GM21786 (cell line): ENCODE measurements around the gene RSPH10B.
"Not testable (repeated sequence)": the region's sequence is repeated elsewhere in the genome, so short reads cannot be mapped to it uniquely, and the experiment has no call there.

Source experiments
- ATAC-seq: cut with Tn5 transposase; IDR thresholded peaks from one replicate; pipeline ENCODE4 v1.9.1; 2021; ENCODE audit not compliant: unreplicated experiment

RSPH10B gene

GRCh38 chr7:5970347-5970911, at the start of gene RSPH10B:
Gene RSPH10B, minus strand, starts transcription at chr7:5970689. Its CDS starts 3,573 bp downstream, at chr7:5967116.
- ATAC-seq, result not testable (repeated sequence)

- no peak for ATAC-seq
Observed at GRCh38 chr7:6016653-6016966, 46.1 kb upstream of the RSPH10B start.

GRCh38 chr7:6015917-6016652, 45.6 kb upstream of the RSPH10B start:
- ATAC-seq, result peak; percentile 18

- no peak for ATAC-seq
Observed at GRCh38 chr7:6012355-6013104, 42.0 kb upstream of the RSPH10B start.

GRCh38 chr7:6011541-6011940, 41.1 kb upstream of the RSPH10B start:
- no peak for ATAC-seq

GRCh38 chr7:6010370-6010769, 39.9 kb upstream of the RSPH10B start:
- ATAC-seq, result not testable (repeated sequence)

- ATAC-seq, result peak; percentile 93
Observed at GRCh38 chr7:6008668-6009611, 38.5 kb upstream of the RSPH10B start, which contains the start of the genes AIMP2 and PMS2. Gene AIMP2, plus strand, starts transcription at chr7:6009272. Its CDS starts 92 bp downstream, at chr7:6009364. Gene PMS2, minus strand, starts transcription at chr7:6009049. Its CDS starts 30 bp downstream, at chr7:6009019.

GRCh38 chr7:6007835-6008590, 37.5 kb upstream of the RSPH10B start:
- ATAC-seq, result not testable (repeated sequence)

GRCh38 chr7:6007386-6007785, 36.9 kb upstream of the RSPH10B start:
- ATAC-seq, result no peak

GRCh38 chr7:5997210-5997808, 26.8 kb upstream of the RSPH10B start:
- ATAC-seq, result no peak

- not testable (repeated sequence) for ATAC-seq
Observed at GRCh38 chr7:5987061-5987460, 16.6 kb upstream of the RSPH10B start.

- not testable (repeated sequence) for ATAC-seq
Observed at GRCh38 chr7:5979680-5980314, 9.3 kb upstream of the RSPH10B start.

GRCh38 chr7:5973580-5973979, 3.1 kb upstream of the RSPH10B start:
- ATAC-seq, result not testable (repeated sequence)

- not testable (repeated sequence) for ATAC-seq
Observed at GRCh38 chr7:5963810-5964209, 6.7 kb downstream of the RSPH10B start.

- not testable (repeated sequence) for ATAC-seq
Observed at GRCh38 chr7:5963205-5963604, 7.3 kb downstream of the RSPH10B start.

GRCh38 chr7:5934945-5935450, 35.5 kb downstream of the RSPH10B start:
- ATAC-seq, result not testable (repeated sequence)

- ATAC-seq, result not testable (repeated sequence)
Observed at GRCh38 chr7:5931905-5932644, 38.4 kb downstream of the RSPH10B start.

- ATAC-seq, result not testable (repeated sequence)
Observed at GRCh38 chr7:5931250-5931649, 39.2 kb downstream of the RSPH10B start.
